Thyroid gland (tissue), 4 donors: ENCODE results near the gene HPCAL1. TPM values are rescaled to one million over a fixed set of nuclear protein-coding genes. Genes with fewer than 3 reads are reported as not detected.

ENCODE experiments used
- DNase-seq, 2 donors: peaks; one replicate each; pipeline ENCODE4 v3.0.0-alpha.2; 2019
- H3K27ac ChIP-seq, 3 donors: fragments of 200-600 bp; sonication (generic); 1 replicate in 2 of 3; 2 replicates in 1 of 3; pipeline ENCODE4 v1.5.1; 2016 to 2019; ENCODE audit warnings: mild to moderate bottlenecking in 1 of 3, moderate library complexity in 1 of 3
- H3K27me3 ChIP-seq: fragments of 200-600 bp; sonication (generic); one replicate; pipeline ENCODE4 v1.5.1; 2019
- H3K36me3 ChIP-seq, 2 donors: fragments of 200-600 bp; sonication (generic); one replicate each; pipeline ENCODE4 v1.5.1; 2016 to 2019
- H3K4me1 ChIP-seq, 2 donors: fragments of 200-600 bp; sonication (generic); one replicate each; pipeline ENCODE4 v1.5.1; 2017 to 2019
- H3K4me3 ChIP-seq, 3 donors: fragments of 200-600 bp; sonication (generic); replicated peaks in 1 of 3; 1 replicate in 2 of 3; 2 replicates in 1 of 3; pipeline ENCODE4 v1.5.1; 2016; ENCODE audit warnings: mild to moderate bottlenecking in 1 of 3
- H3K9me3 ChIP-seq: fragments of 200-600 bp; sonication (generic); one replicate; pipeline ENCODE4 v1.5.1; 2017
- CTCF ChIP-seq, 6 experiments: fragments of 200-600 bp in 3 of 6; fragments of 450-650 bp in 3 of 6; sonication (generic) in 3 of 6; IDR thresholded peaks; one replicate each; pipeline ENCODE4 v1.5.1; 2016 to 2019; ENCODE audit warnings: antibody characterized with exemption in 6 of 6, mild to moderate bottlenecking in 2 of 6, inconsistent platforms in 1 of 6, moderate library complexity in 1 of 6
- POLR2A ChIP-seq, 2 donors: fragments of 450-650 bp; IDR thresholded peaks; one replicate each; pipeline ENCODE4 v1.6.1; 2017; ENCODE audit warnings: antibody characterized with exemption in 2 of 2, mild to moderate bottlenecking in 2 of 2, moderate library complexity in 1 of 2
- WGBS, 2 donors: methylation state at CpG; one replicate each; pipeline ENCODE4 v1.1.5; 2017; 5-methylcytosine and 5-hydroxymethylcytosine counted together
- intact Hi-C: fragments of 100-400 bp; cut with DNase I; formaldehyde crosslinking; loops from one replicate; pipeline ENCODE4 v1.15.1; 2023
- total RNA-seq, 4 donors: library from RNA; depleted of rRNA; stranded (reverse); fragments of >200 nt; gene quantifications; one replicate each; pipeline ENCODE4 v1.2.3, GENCODE V29; 2016

Gene HPCAL1
- total RNA-seq, 4 donors from 2014 or later, result 39.9 to 84.2 (median 64.8) TPM

DNA sequence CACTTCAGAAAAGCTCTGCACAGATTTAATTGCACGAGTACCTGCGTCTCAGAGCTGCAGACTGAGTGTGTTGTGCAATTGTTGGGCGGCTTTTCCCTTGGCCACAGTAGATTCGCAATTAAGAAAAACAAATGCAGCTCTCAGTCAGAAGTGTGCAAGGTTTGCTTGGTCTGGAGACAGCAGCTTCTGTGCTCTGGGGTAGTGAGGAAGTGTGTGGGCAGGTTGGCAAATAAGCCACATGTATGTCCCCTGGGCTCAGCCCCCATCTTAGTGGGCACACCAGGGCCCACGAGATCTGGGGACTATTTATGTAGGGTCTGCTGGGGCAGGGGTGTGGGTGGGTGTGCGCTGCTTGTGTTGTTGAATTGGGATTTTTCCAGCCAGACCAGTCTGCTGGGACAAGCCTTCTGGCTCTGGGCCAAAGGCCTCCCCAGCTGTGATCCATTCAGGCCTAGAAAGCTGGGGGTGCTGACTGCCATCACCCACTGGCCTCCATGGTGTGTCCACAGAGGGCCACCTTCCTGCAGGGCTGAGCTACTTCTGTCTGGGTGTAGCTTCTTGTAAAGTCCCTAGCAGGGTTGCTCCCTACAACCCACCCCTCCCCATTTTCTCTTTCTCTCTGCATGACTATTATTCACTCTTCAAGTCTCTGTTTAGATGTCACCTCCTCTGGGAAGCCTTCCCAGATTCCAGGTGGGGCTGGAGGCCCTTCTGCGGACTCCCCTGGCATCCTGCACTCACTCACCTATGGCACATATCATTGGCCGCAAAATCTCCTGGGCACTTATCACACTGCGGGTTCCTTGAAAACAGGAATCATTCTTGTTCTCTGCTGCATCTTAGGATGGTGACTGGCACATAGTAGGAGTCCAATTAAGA is 77.6 kb downstream of the HPCAL1 start:
- intact Hi-C loops, result no loop called here
- Histone ChIP-seq H3K36me3 (no peaks in the 10 kb centered on the region), H3K9me3 (no peaks in the 10 kb centered on the region), H3K4me1 (peaks cover 43 to 49% of the 10 kb centered on the region in 2 donors), H3K27ac (peak overlapping the region in 2 of 3 donors; percentile 49 to 58), H3K4me3 (no peak overlapping the region), H3K27me3 (no peaks in the 10 kb centered on the region)
- no peak for TF ChIP-seq POLR2A (IDR thresholded peaks at IDR 0.05)
- no peak for TF ChIP-seq CTCF (IDR thresholded peaks at IDR 0.05)
- peak; percentile 65 to 66 for DNase-seq
- 53 to 69% methylated on average over 8 to 9 of the region's 9 CpGs for WGBS, 2 donors

DNA sequence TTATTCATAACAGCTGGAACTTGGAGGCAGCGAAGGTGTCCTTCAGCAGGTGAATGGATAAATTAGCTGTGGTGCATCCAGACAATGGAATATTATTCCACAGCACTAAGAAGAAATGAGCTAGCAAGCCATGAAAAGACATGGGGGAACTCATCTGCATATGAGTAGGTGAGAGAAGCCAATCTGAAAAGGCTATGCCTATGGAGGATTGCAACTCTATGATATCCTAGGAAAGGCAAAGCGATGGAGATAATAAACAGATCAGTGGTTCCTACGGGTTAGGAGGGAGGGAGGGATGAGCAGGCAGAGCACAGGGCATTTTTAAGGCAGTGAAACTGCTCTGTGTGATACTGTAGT is 79.3 kb downstream of the HPCAL1 start:
- DNase-seq, result no peak
- Histone ChIP-seq H3K27ac (no peak overlapping the region), H3K36me3 (no peaks in the 10 kb centered on the region), H3K27me3 (no peaks in the 10 kb centered on the region), H3K4me3 (no peak overlapping the region), H3K4me1 (peaks cover 43 to 61% of the 10 kb centered on the region in 2 donors), H3K9me3 (no peaks in the 10 kb centered on the region)
- 71 to 81% methylated on average over 3 of the region's 3 CpGs for WGBS, 2 donors
- intact Hi-C loops, result no loop called here
- TF ChIP-seq CTCF (IDR thresholded peaks at IDR 0.05) (no peak), POLR2A (IDR thresholded peaks at IDR 0.05) (no peak)

DNA sequence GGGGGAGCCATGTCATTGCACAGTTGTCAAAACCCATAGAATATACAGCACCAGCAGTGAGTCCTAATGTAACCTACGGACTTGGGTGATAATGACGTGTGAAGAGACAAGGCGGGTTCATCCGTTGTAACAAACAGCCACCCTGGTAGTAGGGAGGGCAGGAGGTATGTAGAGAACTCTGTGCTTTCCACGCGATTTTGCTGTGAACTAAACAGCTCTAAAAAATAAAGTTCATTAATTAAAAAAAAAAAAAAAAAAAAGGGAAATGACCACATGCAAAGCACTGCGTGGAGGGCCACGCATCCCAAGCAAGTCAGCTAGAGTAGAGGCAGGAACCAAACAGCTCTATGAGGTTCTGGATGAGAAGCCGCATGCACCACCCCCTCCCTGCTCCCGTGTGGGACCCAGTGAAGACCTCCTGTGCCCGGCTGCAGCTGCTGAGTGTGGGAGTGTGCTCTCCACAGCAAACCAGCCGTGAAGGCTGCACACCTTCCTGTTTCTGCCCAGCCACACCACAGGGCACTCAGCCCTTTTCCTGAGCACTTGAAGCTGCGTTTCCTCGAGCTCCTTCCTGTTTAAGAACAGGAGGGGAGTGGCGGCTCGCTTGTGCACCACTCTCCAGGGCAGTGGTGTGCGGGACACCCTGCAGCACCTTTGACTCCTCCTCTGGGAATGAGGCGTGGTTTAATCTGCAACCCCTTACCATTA is 79.8 kb downstream of the HPCAL1 start:
- Histone ChIP-seq H3K27me3 (no peaks in the 10 kb centered on the region), H3K9me3 (no peaks in the 10 kb centered on the region), H3K4me3 (no peak overlapping the region), H3K27ac (no peak overlapping the region), H3K4me1 (peaks cover 43 to 65% of the 10 kb centered on the region in 2 donors), H3K36me3 (no peaks in the 10 kb centered on the region)
- 21 to 24% methylated on average over 15 to 18 of the region's 18 CpGs for WGBS, 2 donors
- DNase-seq, result peak; percentile 88 to 91
- TF ChIP-seq CTCF (IDR thresholded peaks at IDR 0.05) (no peak), POLR2A (IDR thresholded peaks at IDR 0.05) (peak in 1 of 2 donors; percentile 10)
- intact Hi-C loops, result no loop called here

DNA sequence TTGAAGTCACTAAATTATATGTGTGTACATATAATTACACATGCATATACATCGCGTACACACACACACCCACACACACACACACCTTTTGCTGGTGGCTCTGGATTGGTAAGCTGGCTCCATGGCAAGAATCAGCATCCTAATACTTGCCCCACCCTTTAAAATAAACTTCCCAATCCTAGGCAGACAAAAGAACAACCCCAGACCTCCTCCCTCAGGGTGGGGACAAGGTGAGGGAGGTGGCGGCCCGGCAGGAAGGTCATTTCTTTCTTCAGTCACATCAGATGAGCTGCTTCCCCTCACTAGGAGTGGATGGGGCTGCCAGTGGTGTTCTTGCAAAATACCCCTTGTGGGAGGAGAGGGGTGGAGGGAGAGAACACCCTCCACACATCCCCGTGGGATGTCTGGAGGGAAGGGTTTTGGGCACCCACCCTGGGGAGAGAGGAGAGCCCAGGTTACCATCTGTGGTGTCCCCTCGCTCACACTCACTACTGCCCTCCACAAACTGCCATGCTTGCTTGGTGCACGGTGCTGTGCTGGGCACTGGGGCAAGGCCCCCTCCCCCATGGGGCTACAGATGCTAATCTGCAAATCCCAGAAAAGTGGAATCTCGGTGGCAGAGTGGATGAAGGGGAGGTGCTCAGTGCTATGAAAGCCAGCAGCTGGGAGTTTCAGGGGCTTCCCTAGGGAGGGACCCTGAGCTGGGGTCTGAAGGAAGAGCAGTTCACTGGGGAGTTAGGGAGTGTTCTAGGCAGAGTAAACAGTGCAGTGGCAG is 81.4 kb downstream of the HPCAL1 start:
- no peaks in the 10 kb centered on the region for H3K36me3 ChIP-seq
- no peak for TF ChIP-seq CTCF (IDR thresholded peaks at IDR 0.05)
- TF ChIP-seq POLR2A (IDR thresholded peaks at IDR 0.05), result no peak
- intact Hi-C loops, result no loop called here
- WGBS, 2 donors, result 68 to 77% methylated on average over 8 of the region's 8 CpGs
- no peaks in the 10 kb centered on the region for H3K27me3 ChIP-seq
- no peak overlapping the region for H3K27ac ChIP-seq
- H3K9me3 ChIP-seq, result no peaks in the 10 kb centered on the region
- DNase-seq, result no peak
- no peak overlapping the region for H3K4me3 ChIP-seq
- peaks cover 41 to 67% of the 10 kb centered on the region in 2 donors for H3K4me1 ChIP-seq
